Endothelial cell of umbilical vein (primary cell): Measurements from ENCODE around the gene MAK. TPM values are rescaled to one million over a fixed set of nuclear protein-coding genes. Genes with fewer than 3 reads are reported as not detected.

ENCODE experiments used
- BruUV-seq: library from RNA; stranded (reverse); fragments of 400-500 nt; replicated peaks from 2 replicates; lab custom pipeline; 2021; lab: Mats Ljungman, UMichigan
- CTCF ChIA-PET: fragments of 300-600, 350-600 bp; sonication (Branson Sonifier 250); formaldehyde crosslinking; loops from one replicate; lab custom pipeline; 2021; ENCODE audit warnings: antibody characterized with exemption, inconsistent platforms; lab: Charles Lee
- POLR2A ChIA-PET: fragments of 300-600, 350-600 bp; sonication (Branson Sonifier 250); formaldehyde crosslinking; loops from one replicate; lab custom pipeline; 2021; ENCODE audit warnings: antibody characterized with exemption, inconsistent platforms; lab: Charles Lee
- DNase-seq: peaks from one replicate; pipeline ENCODE4 v3.0.0-alpha.2; 2011; ENCODE audit warnings: low read depth, low spot score
- FAIRE-seq: peaks from 2 replicates; lab custom pipeline; 2011; peaks lifted over from hg19 to GRCh38; lab: Jason Lieb, UNC
- H2AFZ ChIP-seq: 2 replicates; pipeline ENCODE4 v1.6.0; 2012; ENCODE audit warnings: low read depth, low read length, control low read depth, inconsistent platforms
- H3K27ac ChIP-seq: 2 replicates; pipeline ENCODE4 v1.5.1; 2011; ENCODE audit warnings: low read depth, mild to moderate bottlenecking, control low read depth, low read length, moderate library complexity; ENCODE audit not compliant: insufficient read depth
- H3K27me3 ChIP-seq, 2 experiments: 2 replicates each; pipeline versions ENCODE4 v1.6.0 to v1.6.1; 2011; ENCODE audit warnings: low read length in 2 of 2, mixed read lengths in 1 of 2; ENCODE audit not compliant: control insufficient read depth in 2 of 2, insufficient read depth in 2 of 2
- H3K36me3 ChIP-seq, 2 experiments: 2 replicates in 1 of 2; 3 replicates in 1 of 2; pipeline ENCODE4 v1.5.1; 2011; ENCODE audit warnings: low read length in 2 of 2, mild to moderate bottlenecking in 1 of 2, moderate library complexity in 1 of 2; ENCODE audit not compliant: control insufficient read depth in 2 of 2, insufficient read depth in 2 of 2; ENCODE audit errors: extremely low read depth in 1 of 2
- H3K4me1 ChIP-seq: 3 replicates; pipeline ENCODE4 v1.5.1; 2011; ENCODE audit warnings: mild to moderate bottlenecking, low read length; ENCODE audit not compliant: control insufficient read depth, insufficient read depth; ENCODE audit errors: extremely low read depth
- H3K4me2 ChIP-seq: 2 replicates; pipeline ENCODE4 v1.6.1; 2011; ENCODE audit warnings: low read length, control low read depth, mixed read lengths; ENCODE audit not compliant: insufficient read depth
- H3K4me3 ChIP-seq, 3 experiments: fragments of 200-600 bp in 1 of 3; sonication (generic), shearing (Covaris generic) in 1 of 3; replicated peaks in 1 of 3; 2 replicates each; pipeline ENCODE4 v1.5.1; 2011 to 2016; ENCODE audit warnings: control low read depth in 3 of 3, low read length in 3 of 3, mild to moderate bottlenecking in 2 of 3, inconsistent platforms in 1 of 3, low read depth in 1 of 3, moderate library complexity in 1 of 3; ENCODE audit not compliant: insufficient read depth in 1 of 3
- H3K79me2 ChIP-seq: 2 replicates; pipeline ENCODE4 v1.6.0; 2012; ENCODE audit warnings: low read length, inconsistent platforms; ENCODE audit not compliant: control insufficient read depth, insufficient read depth
- H3K9ac ChIP-seq: replicated peaks from 2 replicates; pipeline ENCODE3; 2011; ENCODE audit warnings: low read length, control low read depth; ENCODE audit not compliant: insufficient read depth; ENCODE audit errors: extremely low read depth
- H3K9me1 ChIP-seq: replicated peaks from 3 replicates; pipeline ENCODE4 v1.6.0; 2011; ENCODE audit warnings: mild to moderate bottlenecking, low read length; ENCODE audit not compliant: control insufficient read depth, insufficient read depth; ENCODE audit errors: extremely low read depth
- H3K9me3 ChIP-seq: replicated peaks from 2 replicates; pipeline ENCODE4 v1.5.1; 2012; ENCODE audit warnings: low read length, inconsistent platforms; ENCODE audit not compliant: control insufficient read depth, insufficient read depth
- H4K20me1 ChIP-seq: replicated peaks from 2 replicates; pipeline ENCODE3; 2011; ENCODE audit warnings: mild to moderate bottlenecking, low read length; ENCODE audit not compliant: control insufficient read depth, insufficient read depth; ENCODE audit errors: extremely low read depth
- CTCF ChIP-seq, 2 donors: IDR thresholded peaks; 1 replicate in 1 of 2; 2 replicates in 1 of 2; pipeline ENCODE4 v1.5.1; 2011; ENCODE audit warnings: low read length in 2 of 2, mild to moderate bottlenecking in 2 of 2, moderate library complexity in 2 of 2, control low read depth in 1 of 2, inconsistent platforms in 1 of 2, low read depth in 1 of 2; ENCODE audit not compliant: insufficient read depth in 1 of 2; ENCODE audit errors: extremely low read depth in 1 of 2
- EZH2 ChIP-seq: IDR thresholded peaks from 2 replicates; pipeline ENCODE4 v1.6.1; 2012; ENCODE audit warnings: borderline replicate concordance, low read depth, mild to moderate bottlenecking, moderate library complexity, low read length, inconsistent platforms; ENCODE audit not compliant: severe bottlenecking
- FOS ChIP-seq: IDR thresholded peaks from 2 replicates; pipeline ENCODE4 v1.6.1; 2011; ENCODE audit warnings: mild to moderate bottlenecking, low read length, moderate library complexity, borderline replicate concordance; ENCODE audit not compliant: insufficient read depth
- GATA2 ChIP-seq: IDR thresholded peaks from 2 replicates; pipeline ENCODE4 v1.7.0; 2011; ENCODE audit warnings: low read depth, mild to moderate bottlenecking, moderate library complexity, mixed read lengths, low read length; ENCODE audit not compliant: insufficient read length, insufficient read depth
- JUN ChIP-seq: IDR thresholded peaks from 2 replicates; pipeline ENCODE4 v1.6.1; 2011; ENCODE audit warnings: borderline replicate concordance, low read depth; ENCODE audit not compliant: insufficient read length, insufficient read depth
- MAX ChIP-seq: IDR thresholded peaks from 2 replicates; pipeline ENCODE4 v1.6.1; 2011; ENCODE audit not compliant: insufficient read depth, insufficient read length
- MYC ChIP-seq: IDR thresholded peaks from one replicate; pipeline ENCODE4 v1.6.1; 2011; ENCODE audit warnings: mild to moderate bottlenecking, low read depth, low read length
- POLR2A ChIP-seq: IDR thresholded peaks from 2 replicates; pipeline ENCODE4 v1.6.1; 2012; ENCODE audit warnings: low read depth, mild to moderate bottlenecking, control low read depth, low read length
- POLR2AphosphoS5 ChIP-seq: IDR thresholded peaks from 2 replicates; pipeline ENCODE4 v1.6.1; 2012; ENCODE audit warnings: low read depth, mild to moderate bottlenecking, control low read depth, low read length, moderate library complexity; ENCODE audit not compliant: insufficient read depth
- dilution Hi-C: fragments of 300-500 bp; cut with MboI; formaldehyde crosslinking; loops from one replicate; pipeline ENCODE4 v1.15.0; 2019; ENCODE audit warnings: low sequenced_read_pairs; ENCODE audit not compliant: extremely low pct_ligation_motif_present
- intact Hi-C: fragments of 100-400 bp; cut with micrococcal nuclease; formaldehyde crosslinking; loops from one replicate; pipeline ENCODE4 v1.10.0; 2022
- polyA plus RNA-seq, 4 experiments: library from polyadenylated mRNA; depleted of rRNA in 3 of 4; stranded (reverse) in 3 of 4; unstranded in 1 of 4; fragments of >200 nt; gene quantifications; 2 replicates each; pipeline versions ENCODE4 v1.2.1 to v1.2.3, GENCODE V29; 2011 to 2012; ENCODE audit warnings: missing spikeins in 1 of 4
- total RNA-seq: library from RNA; stranded (reverse); gene quantifications from 2 replicates; pipeline ENCODE4 v1.2.3, GENCODE V29; 2021

MAK gene
- total and polyA plus RNA-seq, 2 donors (not counting 3 experiments of a cell fraction or from before 2014, with no cell fraction given): not detected

DNA sequence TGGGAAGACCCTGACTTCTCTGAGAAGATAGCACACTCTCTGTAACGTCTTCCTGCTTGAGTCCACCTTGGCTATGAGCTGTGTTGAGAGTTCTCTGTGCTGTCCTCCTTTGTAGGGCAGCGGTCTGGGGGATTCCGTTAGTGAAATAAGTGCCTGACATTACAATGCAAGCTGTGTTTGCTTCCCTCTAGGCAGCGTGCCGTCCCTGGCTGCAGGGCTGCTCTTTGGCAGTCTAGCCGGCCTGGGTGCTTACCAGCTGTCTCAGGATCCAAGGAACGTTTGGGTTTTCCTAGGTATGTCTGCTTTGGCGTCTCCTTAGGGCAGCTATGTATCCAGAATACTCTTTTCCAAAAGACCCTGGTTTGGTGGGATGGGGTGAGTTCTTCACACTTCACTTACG, 112.6 kb downstream of the MAK start:
- Histone ChIP-seq H2AFZ (no peak overlapping the region), H4K20me1 (no peaks in the 10 kb centered on the region), H3K27ac (no peak overlapping the region), H3K4me1 (peaks cover 10% of the 10 kb centered on the region), H3K9me3 (no peaks in the 10 kb centered on the region), H3K79me2 (no peaks in the 10 kb centered on the region), H3K9ac (no peak overlapping the region), H3K27me3 (no peaks in the 10 kb centered on the region), H3K9me1 (no peaks in the 10 kb centered on the region), H3K36me3 (no peaks in the 10 kb centered on the region), H3K4me3 (no peak overlapping the region), H3K4me2 (no peak overlapping the region)
- DNase-seq: no peak
- dilution Hi-C loops (no loop called here), intact Hi-C loops (loop anchor here (10.0 kb wide), 1 partner anchor 369 kb away; the partner anchor contains the start of gene SMIM13)
- BruUV-seq: no TSS peak
- TF ChIP-seq FOS (no peak), CTCF (IDR thresholded peaks at IDR 0.05; ENCODE audit: extremely low read depth in 1 of 2, insufficient read depth in 1 of 2, low read depth in 1 of 2, low read length in 2 of 2) (no peak), JUN (no peak), MYC (no peak), POLR2A (no peak), POLR2AphosphoS5 (no peak)
- CTCF ChIA-PET: no interaction called here
- FAIRE-seq: no peak
- POLR2A ChIA-PET: no interaction called here

- ChIA-PET CTCF (no interaction called here), POLR2A (no interaction called here)
- no peak overlapping the region for H3K27ac ChIP-seq
- no peak overlapping the region for H3K9ac ChIP-seq
- H3K36me3 ChIP-seq: no peaks in the 10 kb centered on the region
- DNase-seq: no peak
- no peak for FAIRE-seq
- no peak overlapping the region for H3K4me2 ChIP-seq
- no peaks in the 10 kb centered on the region for H3K9me1 ChIP-seq
- H3K79me2 ChIP-seq: no peaks in the 10 kb centered on the region
- H3K4me1 ChIP-seq: peaks cover 10% of the 10 kb centered on the region
- no TSS peak for BruUV-seq
- no peaks in the 10 kb centered on the region for H4K20me1 ChIP-seq
- intact Hi-C loops (loop anchor here (10.0 kb wide), 1 partner anchor 370 kb away; the partner anchor contains the start of gene SMIM13), dilution Hi-C loops (no loop called here)
- no peaks in the 10 kb centered on the region for H3K27me3 ChIP-seq
- H2AFZ ChIP-seq: no peak overlapping the region
- no peak for TF ChIP-seq MAX
- TF ChIP-seq MYC: no peak
- TF ChIP-seq FOS: no peak
- no peak for TF ChIP-seq CTCF (IDR thresholded peaks at IDR 0.05; ENCODE audit: extremely low read depth in 1 of 2, insufficient read depth in 1 of 2, low read depth in 1 of 2, low read length in 2 of 2)
- no peak for TF ChIP-seq POLR2AphosphoS5
- no peak for TF ChIP-seq GATA2
- no peak for TF ChIP-seq POLR2A
- TF ChIP-seq EZH2: no peak
- TF ChIP-seq JUN: no peak
- H3K4me3 ChIP-seq: no peak overlapping the region
- H3K9me3 ChIP-seq: no peaks in the 10 kb centered on the region
Measured at GRCh38 chr6:10725044-10725443, 113.3 kb downstream of the MAK start.
